DND-41 (cell line): Measurements from ENCODE around the gene GTF2A2.

Source experiments
- CTCF ChIP-seq: IDR thresholded peaks from 2 replicates; pipeline ENCODE4 v1.5.1; 2012; ENCODE audit warnings: borderline replicate concordance, low read length, moderate library complexity, mild to moderate bottlenecking; ENCODE audit not compliant: poor library complexity, severe bottlenecking; ENCODE audit errors: extremely low read depth
- EZH2 ChIP-seq: IDR thresholded peaks from 3 replicates; pipeline ENCODE4 v1.6.1; 2012; ENCODE audit warnings: borderline replicate concordance, low read depth, mild to moderate bottlenecking, moderate library complexity, low read length, inconsistent platforms; ENCODE audit not compliant: severe bottlenecking

DNA sequence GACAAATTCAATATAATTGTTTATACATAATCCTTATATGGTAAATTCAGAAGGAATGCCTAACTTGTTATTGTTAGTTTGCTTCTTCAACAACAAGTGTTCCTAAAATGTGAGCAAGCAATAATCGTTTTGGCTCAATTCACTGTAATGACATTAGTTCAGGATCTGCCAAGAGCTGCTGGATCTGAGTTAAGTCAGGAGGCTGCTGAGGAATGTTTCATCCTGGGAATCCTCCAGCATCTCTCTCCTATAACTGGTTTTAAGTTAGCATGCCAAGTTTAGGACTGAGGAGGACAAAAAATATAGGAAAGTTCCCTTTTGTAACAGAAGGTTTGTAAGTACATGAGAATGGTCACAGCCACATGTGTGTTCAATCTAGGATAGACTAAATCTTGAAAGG, 4.9 kb upstream of the GTF2A2 start:
- no peak for TF ChIP-seq CTCF
- TF ChIP-seq EZH2, result no peak
